DLD1 (cell line): ENCODE results near the gene PRDM16.

Experiments
- in situ Hi-C: cut with HindIII; loops from 2 replicates; pipeline ENCODE4 v1.10.0; 2017; ENCODE audit warnings: low sequenced_read_pairs

The PRDM16 gene

GRCh38 chr1:3441410-3441847 lies 372.4 kb downstream of the PRDM16 start:
- in situ Hi-C loops, result no loop called here

GRCh38 chr1:3441880-3442279 lies 372.9 kb downstream of the PRDM16 start:
- in situ Hi-C loops, result no loop called here

GRCh38 chr1:3442331-3442730 lies 373.3 kb downstream of the PRDM16 start:
- in situ Hi-C loops, result no loop called here

- in situ Hi-C loops, result no loop called here
Measured at GRCh38 chr1:3442901-3443300, 373.9 kb downstream of the PRDM16 start.

- in situ Hi-C loops, result no loop called here
Measured at GRCh38 chr1:3443807-3444206, 374.8 kb downstream of the PRDM16 start.

GRCh38 chr1:3444298-3444697 lies 375.3 kb downstream of the PRDM16 start:
- in situ Hi-C loops, result no loop called here

GRCh38 chr1:3444736-3445135 lies 375.7 kb downstream of the PRDM16 start:
- in situ Hi-C loops, result no loop called here

GRCh38 chr1:3450202-3450863 lies 381.3 kb downstream of the PRDM16 start:
- in situ Hi-C loops, result no loop called here

- in situ Hi-C loops, result no loop called here
Measured at GRCh38 chr1:3450983-3451382, 382.0 kb downstream of the PRDM16 start.

- in situ Hi-C loops, result no loop called here
Measured at GRCh38 chr1:3451994-3452865, 383.2 kb downstream of the PRDM16 start.

GRCh38 chr1:3452866-3453175 lies 383.8 kb downstream of the PRDM16 start:
- in situ Hi-C loops, result no loop called here

- in situ Hi-C loops, result no loop called here
Measured at GRCh38 chr1:3453203-3453761, 384.3 kb downstream of the PRDM16 start.

GRCh38 chr1:3453891-3454810 lies 385.1 kb downstream of the PRDM16 start, which contains the start of gene ARHGEF16:
TSS of gene ARHGEF16 (plus strand) at chr1:3454665. CDS start at chr1:3463085, 8,420 bp downstream.
- in situ Hi-C loops, result no loop called here

GRCh38 chr1:3454811-3455618 lies 386.0 kb downstream of the PRDM16 start:
- in situ Hi-C loops, result no loop called here

- in situ Hi-C loops, result no loop called here
Measured at GRCh38 chr1:3455670-3456448, 386.9 kb downstream of the PRDM16 start.

- in situ Hi-C loops, result no loop called here
Measured at GRCh38 chr1:3456449-3456963, 387.5 kb downstream of the PRDM16 start.

GRCh38 chr1:3456964-3457909 lies 388.2 kb downstream of the PRDM16 start:
- in situ Hi-C loops, result no loop called here
